ENCODE measurements around the gene EGFL8. TPM values are rescaled to one million over a fixed set of nuclear protein-coding genes. Genes with fewer than 3 reads are reported as not detected.

Gene EGFL8
- total and polyA plus RNA-seq, 4 experiments from 2014 or later, result 0.23 to 16.6 (median 16.6) TPM; not detected in 1

- H3K9me3 Mint-ChIP-seq, result peaks cover 0 to 6% (median 0%) of the 10 kb centered on the region in 8 donors
- H3K27ac ChIP-seq (ENCODE audit: low read depth, low read length), result no peak overlapping the region
- peaks cover 27 to 31% of the 10 kb centered on the region in 2 donors for H3K27me3 Mint-ChIP-seq
- H3K36me3 ChIP-seq (ENCODE audit: insufficient read depth, low read length), result no peaks in the 10 kb centered on the region
- no peak for DNase-seq
- peaks cover 20 to 59% (median 36%) of the 10 kb centered on the region in 4 donors for H3K4me1 Mint-ChIP-seq
- peaks cover 3% of the 10 kb centered on the region for H3K4me1 ChIP-seq (ENCODE audit: insufficient read depth, low read length)
- H3K27ac Mint-ChIP-seq, result peak overlapping the region in 6 of 7 donors; percentile 17 to 86 (median 80)
- POLR2A ChIA-PET (ENCODE audit: partially characterized antibody), result interaction anchor here (1.2 to 2.5 kb wide), 3 partner anchors 21 to 44 kb away, joined by 4 to 6 read pairs (median 5); partner anchors contain the start of genes ATF6B and GPSM3
- peak overlapping the region; percentile 80 to 87 (median 85) for H3K4me3 Mint-ChIP-seq
- intact Hi-C loops (cut with micrococcal nuclease), result loop anchor here (2.0 kb wide), 1 partner anchor 18 kb away; the partner anchor contains the start of gene FKBPL
- no peaks in the 10 kb centered on the region for H3K9me3 ChIP-seq (ENCODE audit: control insufficient read depth in 1 of 2, low read length in 2 of 2)
- peak overlapping the region in 1 of 2 donors; percentile 38 for H3K4me3 ChIP-seq (ENCODE audit: low read length in 2 of 2)
- peaks cover 6% of the 10 kb centered on the region for H3K27me3 ChIP-seq (ENCODE audit: insufficient read depth, low read length)
- H3K36me3 Mint-ChIP-seq, result peaks cover 0 to 5% of the 10 kb centered on the region in 2 donors
- CTCF ChIA-PET (ENCODE audit: partially characterized antibody), result interaction anchor here (1.1 to 2.5 kb wide), 2 partner anchors 19 to 31 kb away, joined by 4 to 12 read pairs; partner anchors contain the start of gene FKBPL
These were observed 15.2 kb upstream of the EGFL8 start for GRCh38 chr6:32149092-32149755.

DNA sequence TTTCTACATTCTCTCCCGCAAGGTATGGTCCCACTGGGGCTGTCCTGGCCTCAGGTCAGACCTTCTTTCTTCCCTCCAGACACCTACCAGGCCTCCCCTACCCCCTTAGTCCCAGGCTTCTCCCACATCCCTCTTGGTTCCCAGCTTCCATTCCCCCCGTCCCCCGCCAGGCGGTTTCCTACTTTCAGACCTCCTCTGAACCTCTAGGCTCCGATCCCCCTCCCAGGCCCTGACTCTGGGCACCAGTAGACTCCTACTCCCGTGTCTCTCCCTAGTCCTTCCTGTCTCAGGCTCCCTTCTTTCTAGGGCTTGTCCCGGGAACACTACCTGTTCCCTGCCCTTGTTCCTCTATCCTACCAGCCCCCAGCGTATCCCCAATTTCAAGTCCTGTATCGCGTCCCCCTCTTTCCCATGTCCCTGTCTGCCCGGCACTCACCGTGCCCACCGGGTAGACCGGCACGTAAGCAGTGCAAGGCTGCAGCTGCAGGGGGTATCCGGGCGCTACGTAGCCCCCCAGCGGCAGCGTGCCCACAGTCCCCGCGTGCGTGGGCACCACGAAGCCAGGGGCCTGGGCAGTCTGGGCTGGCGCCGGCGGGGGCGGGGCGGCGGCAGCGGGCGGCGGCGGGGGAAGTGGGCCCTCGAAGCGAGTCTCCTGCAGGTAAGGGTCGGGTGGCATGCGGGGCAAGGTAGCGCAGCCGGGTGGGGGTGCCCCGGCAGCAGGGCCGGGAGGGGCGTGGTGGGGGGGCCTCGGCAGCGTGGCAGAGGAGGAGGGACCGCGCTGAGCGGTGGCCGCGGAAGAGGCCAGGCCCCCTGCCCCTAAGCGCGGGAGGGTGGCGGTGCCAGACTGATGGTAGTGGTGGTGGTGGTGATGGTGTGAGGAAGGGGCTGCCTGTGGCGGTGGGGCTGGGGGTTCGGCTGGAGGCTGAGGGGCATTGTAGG lies 14.2 kb upstream of the EGFL8 start:
- CTCF ChIA-PET (ENCODE audit: partially characterized antibody), result interaction anchor here (1.1 to 2.5 kb wide), 2 partner anchors 20 to 32 kb away, joined by 4 to 12 read pairs; partner anchors contain the start of gene FKBPL
- no peak for DNase-seq
- H3K4me1 Mint-ChIP-seq, result peaks cover 27 to 69% (median 45%) of the 10 kb centered on the region in 4 donors
- H3K27ac Mint-ChIP-seq, result peak overlapping the region in 6 of 7 donors; percentile 17 to 48 (median 30)
- intact Hi-C loops (cut with micrococcal nuclease), result loop anchor here (2.0 to 10.0 kb wide), 2 partner anchors 19 to 105 kb away; partner anchors contain the start of gene FKBPL
- H3K4me3 ChIP-seq (ENCODE audit: low read length in 2 of 2), result no peak overlapping the region
- peaks cover 6% of the 10 kb centered on the region for H3K27me3 ChIP-seq (ENCODE audit: insufficient read depth, low read length)
- peaks cover 12% of the 10 kb centered on the region for H3K4me1 ChIP-seq (ENCODE audit: insufficient read depth, low read length)
- H3K36me3 Mint-ChIP-seq, result peaks cover 0 to 9% of the 10 kb centered on the region in 2 donors
- no peaks in the 10 kb centered on the region for H3K36me3 ChIP-seq (ENCODE audit: insufficient read depth, low read length)
- H3K27ac ChIP-seq (ENCODE audit: low read depth, low read length), result no peak overlapping the region
- POLR2A ChIA-PET (ENCODE audit: partially characterized antibody), result interaction anchor here (1.2 to 2.5 kb wide), 2 partner anchors 27 to 43 kb away, joined by 4 to 5 read pairs; partner anchors contain the start of gene GPSM3
- H3K27me3 Mint-ChIP-seq, result peaks cover 26 to 31% of the 10 kb centered on the region in 2 donors
- H3K9me3 Mint-ChIP-seq, result peaks cover 0 to 6% (median 0%) of the 10 kb centered on the region in 8 donors
- no peaks in the 10 kb centered on the region for H3K9me3 ChIP-seq (ENCODE audit: control insufficient read depth in 1 of 2, low read length in 2 of 2)
- peak overlapping the region in 6 of 8 donors; percentile 14 to 78 (median 64) for H3K4me3 Mint-ChIP-seq

- peaks cover 22 to 31% of the 10 kb centered on the region in 2 donors for H3K27me3 Mint-ChIP-seq
- Histone ChIP-seq H3K27me3 (ENCODE audit: insufficient read depth, low read length) (peaks cover 6% of the 10 kb centered on the region), H3K27ac (ENCODE audit: low read depth, low read length) (no peak overlapping the region), H3K4me3 (ENCODE audit: low read length in 2 of 2) (no peak overlapping the region), H3K9me3 (ENCODE audit: control insufficient read depth in 1 of 2, low read length in 2 of 2) (no peaks in the 10 kb centered on the region), H3K4me1 (ENCODE audit: insufficient read depth, low read length) (peaks cover 17% of the 10 kb centered on the region), H3K36me3 (ENCODE audit: insufficient read depth, low read length) (no peaks in the 10 kb centered on the region)
- peak overlapping the region; percentile 36 to 81 (median 66) for H3K4me3 Mint-ChIP-seq
- peaks cover 0 to 6% (median 0%) of the 10 kb centered on the region in 8 donors for H3K9me3 Mint-ChIP-seq
- H3K27ac Mint-ChIP-seq, result peak overlapping the region in 3 of 7 donors; percentile 60 to 68 (median 61)
- ChIA-PET CTCF (ENCODE audit: partially characterized antibody) (interaction anchor here (1.4 kb wide), 1 partner anchor 93 kb away, joined by 4 read pairs; no protein-coding TSS in a partner anchor), POLR2A (ENCODE audit: partially characterized antibody) (interaction anchor here (1.0 to 1.4 kb wide), 2 partner anchors 21 to 42 kb away, joined by 4 read pairs; partner anchors contain the start of genes FKBPL and GPSM3)
- peaks cover 0 to 9% of the 10 kb centered on the region in 2 donors for H3K36me3 Mint-ChIP-seq
- intact Hi-C loops (cut with micrococcal nuclease), result loop anchor here (10.0 kb wide), 1 partner anchor 107 kb away; no protein-coding TSS in a partner anchor
- no peak for DNase-seq
- H3K4me1 Mint-ChIP-seq, result peaks cover 31 to 73% (median 51%) of the 10 kb centered on the region in 4 donors
These were observed 13.1 kb upstream of the EGFL8 start for GRCh38 chr6:32151181-32151862.

DNA sequence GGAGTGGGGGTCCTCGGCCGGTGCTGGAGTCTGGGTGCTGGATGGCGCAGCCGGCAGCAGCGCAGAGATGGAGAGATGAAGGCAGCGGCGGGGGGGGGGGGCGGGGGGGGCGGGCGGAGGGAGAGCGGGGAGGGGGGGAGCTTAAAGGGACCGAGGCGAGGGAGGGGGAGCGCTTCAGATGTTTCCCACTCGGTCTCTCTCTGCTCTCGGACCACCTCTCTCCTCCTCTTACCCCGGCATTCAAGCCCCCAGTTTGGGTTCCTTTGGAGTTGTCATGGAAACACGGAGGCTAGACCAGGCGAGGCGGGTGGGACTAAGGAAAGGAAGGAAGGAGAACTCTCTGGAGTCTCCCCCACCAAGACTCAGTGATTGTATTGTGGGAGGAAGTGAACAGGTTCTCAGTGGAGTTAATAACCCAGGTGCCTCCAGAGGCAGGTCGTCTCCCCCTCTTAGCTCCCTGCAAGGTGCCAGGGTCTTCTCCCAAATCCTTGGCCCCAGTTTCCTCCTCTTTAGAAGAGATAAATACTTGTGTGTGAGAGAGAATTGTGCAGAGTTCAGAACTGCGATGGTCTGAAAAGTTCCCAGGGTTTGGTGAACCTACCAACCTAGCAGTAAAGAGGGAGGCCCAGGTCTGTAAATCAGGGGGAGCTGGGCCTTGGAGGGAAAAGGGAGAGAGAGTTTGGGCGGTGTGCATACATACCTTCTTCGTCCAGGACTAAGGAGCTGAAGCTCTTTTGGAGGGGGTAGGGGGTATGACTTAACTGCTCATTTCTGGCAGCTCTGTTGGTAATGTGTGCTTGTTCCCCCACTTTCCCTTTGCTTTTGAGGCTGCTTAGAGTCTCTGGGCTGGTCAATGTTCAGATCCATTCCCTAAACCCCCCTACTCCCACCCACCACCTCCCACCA lies 12.3 kb upstream of the EGFL8 start, which contains the start of gene PRRT1:
PRRT1 (minus strand) TSS at position 77 of the 906 bp plus-strand sequence. CDS start 112 bp downstream, outside the sequence.
- Histone ChIP-seq H3K9me3 (ENCODE audit: control insufficient read depth in 1 of 2, low read length in 2 of 2) (no peaks in the 10 kb centered on the region), H3K27ac (ENCODE audit: low read depth, low read length) (no peak within 1 kb of the TSS), H3K27me3 (ENCODE audit: insufficient read depth, low read length) (peaks cover 6% of the 10 kb centered on the region), H3K4me1 (ENCODE audit: insufficient read depth, low read length) (peaks cover 17% of the 10 kb centered on the region), H3K36me3 (ENCODE audit: insufficient read depth, low read length) (no peaks in the 10 kb centered on the region), H3K4me3 (ENCODE audit: low read length in 2 of 2) (no peak within 1 kb of the TSS)
- intact Hi-C loops (cut with micrococcal nuclease), result loop anchor here (10.0 kb wide), 1 partner anchor 107 kb away; no protein-coding TSS in a partner anchor
- peaks cover 0 to 9% of the 10 kb centered on the region in 2 donors for H3K36me3 Mint-ChIP-seq
- H3K9me3 Mint-ChIP-seq, result peaks cover 0 to 6% (median 0%) of the 10 kb centered on the region in 8 donors
- peak within 1 kb of the TSS in 6 of 7 donors; percentile 32 to 94 (median 58) for H3K27ac Mint-ChIP-seq
- CTCF ChIA-PET (ENCODE audit: partially characterized antibody), result interaction anchor here (1.4 kb wide), 1 partner anchor 93 kb away, joined by 4 read pairs; no protein-coding TSS in a partner anchor
- POLR2A ChIA-PET (ENCODE audit: partially characterized antibody), result interaction anchor here (0.6 to 1.4 kb wide), 5 partner anchors 22 to 41 kb away, joined by 3 to 4 read pairs (median 3); partner anchors contain the start of genes FKBPL and GPSM3
- H3K4me1 Mint-ChIP-seq, result peaks cover 31 to 68% (median 51%) of the 10 kb centered on the region in 4 donors
- H3K27me3 Mint-ChIP-seq, result peaks cover 21 to 28% of the 10 kb centered on the region in 2 donors
- no peak for DNase-seq
- H3K4me3 Mint-ChIP-seq, result peak within 1 kb of the TSS; percentile 36 to 84 (median 72)

- Mint-ChIP-seq H3K9me3 (peaks cover 0 to 3% (median 0%) of the 10 kb centered on the region in 8 donors), H3K36me3 (peaks cover 7 to 14% of the 10 kb centered on the region in 2 donors), H3K4me1 (peaks cover 31 to 67% (median 47%) of the 10 kb centered on the region in 4 donors), H3K4me3 (peak overlapping the region in 7 of 8 donors; percentile 32 to 84 (median 72)), H3K27me3 (peaks cover 18 to 28% of the 10 kb centered on the region in 2 donors), H3K27ac (peak overlapping the region in 6 of 7 donors; percentile 13 to 94 (median 78))
- H3K4me1 ChIP-seq (ENCODE audit: insufficient read depth, low read length), result peaks cover 17% of the 10 kb centered on the region
- DNase-seq, result no peak
- H3K9me3 ChIP-seq (ENCODE audit: control insufficient read depth in 1 of 2, low read length in 2 of 2), result no peaks in the 10 kb centered on the region
- no peaks in the 10 kb centered on the region for H3K36me3 ChIP-seq (ENCODE audit: insufficient read depth, low read length)
- peaks cover 6% of the 10 kb centered on the region for H3K27me3 ChIP-seq (ENCODE audit: insufficient read depth, low read length)
- no peak overlapping the region for H3K4me3 ChIP-seq (ENCODE audit: low read length in 2 of 2)
- intact Hi-C loops (cut with micrococcal nuclease), result loop anchor here (10.0 kb wide), 1 partner anchor 108 kb away; no protein-coding TSS in a partner anchor
- ChIA-PET POLR2A (ENCODE audit: partially characterized antibody) (interaction anchor here (0.6 to 1.4 kb wide), 5 partner anchors 23 to 40 kb away, joined by 3 to 4 read pairs (median 3); partner anchors contain the start of genes FKBPL and GPSM3), CTCF (ENCODE audit: partially characterized antibody) (interaction anchor here (1.4 kb wide), 1 partner anchor 92 kb away, joined by 4 read pairs; no protein-coding TSS in a partner anchor)
- no peak overlapping the region for H3K27ac ChIP-seq (ENCODE audit: low read depth, low read length)
These were observed 11.4 kb upstream of the EGFL8 start for GRCh38 chr6:32152769-32153563.

Measured in CD4-positive, alpha-beta memory T cell (primary cell).